ENCODE results near the gene EFCAB11.
A peak's percentile ranks its signal among the peaks of the same experiment; 100 is the strongest.

Gene EFCAB11

DNA sequence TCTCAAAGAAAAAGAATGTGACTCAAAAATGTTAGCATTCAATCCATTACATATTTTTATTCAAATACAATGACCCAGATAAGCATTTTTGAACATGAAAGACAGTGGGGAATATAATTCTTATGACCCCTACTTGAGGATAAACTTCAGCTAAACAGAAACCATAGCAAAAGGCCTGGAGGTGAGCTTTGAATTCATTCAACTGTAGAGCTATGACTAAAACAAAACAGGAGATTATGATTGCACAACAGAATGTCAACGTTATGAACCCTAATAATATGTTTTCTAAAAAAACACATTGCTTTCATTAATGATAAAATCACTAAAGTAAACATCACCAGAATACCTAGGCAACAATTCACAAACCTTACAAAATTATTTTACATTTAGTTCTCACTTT, 27.8 kb downstream of the EFCAB11 start:
- no peak overlapping the region for H3K4me3 ChIP-seq (ENCODE audit: low read depth, low read length)
- DNase-seq (ENCODE audit: low read depth) = no peak
- no peak for TF ChIP-seq CTCF (IDR thresholded peaks at IDR 0.05; ENCODE audit: control insufficient read depth, extremely low read depth, insufficient read depth)

DNA sequence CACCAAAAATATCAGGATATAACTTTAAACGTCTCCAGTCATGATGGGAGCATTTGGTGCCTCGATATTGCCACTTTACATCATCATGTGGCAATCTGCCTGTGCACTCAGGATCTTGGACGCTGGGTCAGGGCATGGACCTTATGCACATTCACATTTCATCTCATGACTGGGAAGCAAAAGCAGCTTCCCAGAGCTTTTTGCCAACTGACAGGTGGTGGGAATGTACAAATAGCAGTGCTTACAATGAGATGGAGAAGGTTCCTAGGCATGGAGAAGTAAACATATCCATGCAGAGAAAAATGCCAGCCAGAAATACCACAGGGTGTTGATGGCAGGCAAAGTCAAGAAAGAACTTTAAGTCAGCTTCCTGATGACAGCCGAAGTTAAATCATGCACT, 30.3 kb downstream of the EFCAB11 start:
- TF ChIP-seq CTCF (IDR thresholded peaks at IDR 0.05; ENCODE audit: control insufficient read depth, extremely low read depth, insufficient read depth) = no peak
- peak; percentile 47 for DNase-seq (ENCODE audit: low read depth)
- no peak overlapping the region for H3K4me3 ChIP-seq (ENCODE audit: low read depth, low read length)

- no peak for DNase-seq (ENCODE audit: low read depth)
- no peak overlapping the region for H3K4me3 ChIP-seq (ENCODE audit: low read depth, low read length)
- no peak for TF ChIP-seq CTCF (IDR thresholded peaks at IDR 0.05; ENCODE audit: control insufficient read depth, extremely low read depth, insufficient read depth)
These were observed 32.3 kb downstream of the EFCAB11 start for GRCh38 chr14:89922031-89922907.

- DNase-seq (ENCODE audit: low read depth) = no peak
- H3K4me3 ChIP-seq (ENCODE audit: low read depth, low read length) = no peak overlapping the region
- TF ChIP-seq CTCF (IDR thresholded peaks at IDR 0.05; ENCODE audit: control insufficient read depth, extremely low read depth, insufficient read depth) = no peak
These were observed 33.2 kb downstream of the EFCAB11 start for GRCh38 chr14:89921346-89921745.

DNA sequence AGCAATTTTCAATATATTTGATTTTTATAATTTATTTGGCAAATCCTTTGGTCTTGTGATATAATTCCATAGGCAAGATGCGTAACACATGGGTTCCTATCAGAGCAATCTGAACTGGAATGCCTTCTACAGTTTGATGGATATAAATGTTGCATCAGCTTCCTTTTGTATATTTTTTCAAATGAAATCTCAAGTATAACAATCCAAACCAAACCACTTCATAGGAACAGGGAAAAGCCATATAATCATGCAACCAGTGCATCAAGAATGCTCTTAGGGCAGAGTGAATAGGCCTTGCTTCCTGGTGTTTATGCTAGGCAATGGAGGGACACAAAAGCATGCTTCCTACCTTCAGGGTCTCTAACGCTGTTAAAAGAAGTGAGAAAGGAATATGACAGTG, 34.5 kb downstream of the EFCAB11 start:
- DNase-seq (ENCODE audit: low read depth) = no peak

DNA sequence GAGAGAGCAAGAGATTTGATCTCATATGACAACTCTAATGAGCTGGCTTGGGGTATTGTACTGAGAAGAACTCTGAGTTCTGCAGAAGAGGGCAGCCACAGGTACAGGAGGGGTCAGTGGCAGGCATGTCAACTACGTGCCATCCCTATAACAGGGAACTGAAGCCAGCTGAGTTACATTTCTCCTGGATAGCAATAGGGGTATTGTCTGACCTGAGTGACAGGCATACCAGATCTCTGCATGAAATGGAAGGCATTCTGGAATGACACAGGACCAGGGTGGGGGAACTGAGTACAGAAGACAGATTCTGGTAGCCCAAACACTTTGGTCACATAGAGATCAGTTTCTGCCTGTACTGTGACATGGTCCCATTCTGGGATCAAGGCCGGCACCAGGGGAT, 35.8 kb downstream of the EFCAB11 start:
- TF ChIP-seq CTCF (IDR thresholded peaks at IDR 0.05; ENCODE audit: control insufficient read depth, extremely low read depth, insufficient read depth) = no peak
- no peak overlapping the region for H3K4me3 ChIP-seq (ENCODE audit: low read depth, low read length)
- no peak for DNase-seq (ENCODE audit: low read depth)

More for the DNA sequence above, 34.5 kb downstream of the EFCAB11 start:
- TF ChIP-seq CTCF (IDR thresholded peaks at IDR 0.05; ENCODE audit: control insufficient read depth, extremely low read depth, insufficient read depth) = no peak
- H3K4me3 ChIP-seq (ENCODE audit: low read depth, low read length) = no peak overlapping the region
